ENCODE data around the gene RRAD. TPM values are rescaled to one million over a fixed set of nuclear protein-coding genes. Genes with fewer than 3 reads are reported as not detected.

RRAD gene
- total and polyA plus RNA-seq, 2 donors (not counting 3 experiments of a cell fraction or from before 2014, with no cell fraction given), result 0.22 to 0.48 TPM

DNA sequence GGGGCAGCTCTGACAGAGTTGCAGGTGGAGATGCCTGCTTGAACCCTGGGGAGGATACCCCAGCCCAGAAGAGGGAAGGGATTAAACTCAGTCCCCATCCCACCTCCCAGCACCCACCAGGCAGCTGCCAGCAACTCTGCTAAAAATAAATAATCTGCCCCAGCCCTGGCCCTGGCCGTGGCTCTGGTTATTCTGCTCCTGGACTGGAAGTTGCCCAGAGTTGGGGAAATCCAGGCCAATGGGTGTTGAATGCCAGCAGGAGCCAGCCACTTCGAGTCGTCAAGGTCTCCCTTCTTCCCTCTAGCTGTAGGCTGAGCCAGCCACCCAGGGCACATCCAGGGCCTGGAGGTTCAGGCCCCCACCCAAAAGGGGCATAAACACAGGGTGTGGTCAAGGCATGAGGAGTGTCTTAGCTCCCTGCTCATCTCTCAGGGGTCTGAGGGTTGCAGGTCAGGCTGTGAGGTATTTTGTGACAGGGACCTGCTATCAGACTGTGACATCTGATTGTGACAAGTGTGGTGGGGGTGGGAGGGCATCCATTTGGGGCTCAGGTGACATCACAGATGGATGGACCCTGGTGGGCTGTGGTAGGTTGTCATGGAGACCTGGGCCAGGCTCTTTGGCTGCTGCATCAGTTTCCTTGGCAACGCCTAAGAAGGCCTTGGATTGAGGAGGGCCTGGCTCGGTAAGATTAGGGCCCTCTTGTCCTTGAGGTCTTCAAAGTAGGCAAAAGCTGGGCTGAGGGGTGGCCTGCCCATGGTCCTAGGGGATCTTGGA is 1.0 kb upstream of the RRAD start:
- Histone ChIP-seq H3K9me3 (replicated peaks; ENCODE audit: control insufficient read depth, insufficient read depth, low read length) (no peaks in the 10 kb centered on the region), H3K27me3 (ENCODE audit: control insufficient read depth in 2 of 2, insufficient read depth in 2 of 2, low read length in 2 of 2) (peaks cover 22 to 34% of the 10 kb centered on the region in 2 experiments), H3K4me1 (ENCODE audit: control insufficient read depth, extremely low read depth, insufficient read depth, low read length) (peaks cover 3% of the 10 kb centered on the region), H3K9me1 (replicated peaks; ENCODE audit: control insufficient read depth, extremely low read depth, insufficient read depth, low read length) (no peaks in the 10 kb centered on the region), H3K79me2 (ENCODE audit: control insufficient read depth, insufficient read depth, low read length) (no peaks in the 10 kb centered on the region), H3K4me2 (ENCODE audit: insufficient read depth, low read length) (no peak overlapping the region), H3K36me3 (ENCODE audit: control insufficient read depth in 2 of 2, extremely low read depth in 1 of 2, insufficient read depth in 2 of 2, low read length in 2 of 2) (no peaks in the 10 kb centered on the region), H3K9ac (replicated peaks; ENCODE audit: extremely low read depth, insufficient read depth, low read length) (no peak overlapping the region), H4K20me1 (replicated peaks; ENCODE audit: control insufficient read depth, extremely low read depth, insufficient read depth, low read length) (no peaks in the 10 kb centered on the region), H3K4me3 (replicated peaks in 1 of 3; ENCODE audit: insufficient read depth in 1 of 3, low read depth in 1 of 3, low read length in 3 of 3) (no peak overlapping the region), H3K27ac (ENCODE audit: insufficient read depth, low read depth, low read length) (no peak overlapping the region), H2AFZ (ENCODE audit: low read depth, low read length) (no peak overlapping the region)
- ChIA-PET POLR2A (no interaction called here), CTCF (interaction anchor here (0.8 to 5.2 kb wide), 8 partner anchors 8 to 318 kb away, joined by 3 to 72 read pairs (median 5); partner anchors contain the start of gene CIAO2B)
- no peak for TF ChIP-seq POLR2AphosphoS5 (IDR thresholded peaks at IDR 0.05; ENCODE audit: insufficient read depth, low read depth, low read length)
- no peak for TF ChIP-seq FOS (IDR thresholded peaks at IDR 0.05; ENCODE audit: borderline replicate concordance, insufficient read depth, low read length)
- TF ChIP-seq MYC (IDR thresholded peaks at IDR 0.05; ENCODE audit: low read depth, low read length), result no peak
- TF ChIP-seq EZH2 (IDR thresholded peaks at IDR 0.05; ENCODE audit: borderline replicate concordance, low read depth, low read length, severe bottlenecking), result no peak
- no peak for TF ChIP-seq GATA2 (IDR thresholded peaks at IDR 0.05; ENCODE audit: insufficient read depth, insufficient read length, low read depth, low read length)
- TF ChIP-seq, protein P1, sequence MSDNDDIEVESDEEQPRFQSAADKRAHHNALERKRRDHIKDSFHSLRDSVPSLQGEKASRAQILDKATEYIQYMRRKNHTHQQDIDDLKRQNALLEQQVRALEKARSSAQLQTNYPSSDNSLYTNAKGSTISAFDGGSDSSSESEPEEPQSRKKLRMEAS (IDR thresholded peaks at IDR 0.05; ENCODE audit: insufficient read depth, insufficient read length), result no peak
- TF ChIP-seq POLR2A (IDR thresholded peaks at IDR 0.05; ENCODE audit: low read depth, low read length), result no peak
- TF ChIP-seq JUN (IDR thresholded peaks at IDR 0.05; ENCODE audit: borderline replicate concordance, insufficient read depth, insufficient read length, low read depth), result no peak
- TF ChIP-seq, protein P2, sequence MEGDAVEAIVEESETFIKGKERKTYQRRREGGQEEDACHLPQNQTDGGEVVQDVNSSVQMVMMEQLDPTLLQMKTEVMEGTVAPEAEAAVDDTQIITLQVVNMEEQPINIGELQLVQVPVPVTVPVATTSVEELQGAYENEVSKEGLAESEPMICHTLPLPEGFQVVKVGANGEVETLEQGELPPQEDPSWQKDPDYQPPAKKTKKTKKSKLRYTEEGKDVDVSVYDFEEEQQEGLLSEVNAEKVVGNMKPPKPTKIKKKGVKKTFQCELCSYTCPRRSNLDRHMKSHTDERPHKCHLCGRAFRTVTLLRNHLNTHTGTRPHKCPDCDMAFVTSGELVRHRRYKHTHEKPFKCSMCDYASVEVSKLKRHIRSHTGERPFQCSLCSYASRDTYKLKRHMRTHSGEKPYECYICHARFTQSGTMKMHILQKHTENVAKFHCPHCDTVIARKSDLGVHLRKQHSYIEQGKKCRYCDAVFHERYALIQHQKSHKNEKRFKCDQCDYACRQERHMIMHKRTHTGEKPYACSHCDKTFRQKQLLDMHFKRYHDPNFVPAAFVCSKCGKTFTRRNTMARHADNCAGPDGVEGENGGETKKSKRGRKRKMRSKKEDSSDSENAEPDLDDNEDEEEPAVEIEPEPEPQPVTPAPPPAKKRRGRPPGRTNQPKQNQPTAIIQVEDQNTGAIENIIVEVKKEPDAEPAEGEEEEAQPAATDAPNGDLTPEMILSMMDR (IDR thresholded peaks at IDR 0.05; ENCODE audit: extremely low read depth in 1 of 2, insufficient read depth in 1 of 2, low read depth in 1 of 2, low read length in 2 of 2), result no peak
- FAIRE-seq (no peak), DNase-seq (ENCODE audit: low read depth, low spot score) (no peak)
- dilution Hi-C loops (cut with MboI; ENCODE audit: extremely low pct_ligation_motif_present, low sequenced_read_pairs), result no loop called here
- intact Hi-C loops (cut with micrococcal nuclease), result no loop called here
- BruUV-seq (replicated peaks), result no TSS peak
